HG03575 (cell line): ENCODE data around the gene PARD3B.

Experiments used
- ATAC-seq: cut with Tn5 transposase; IDR thresholded peaks from one replicate; pipeline ENCODE4 v1.9.1; 2021; ENCODE audit not compliant: unreplicated experiment, insufficient number of reproducible peaks, low FRiP score; ENCODE audit errors: extremely low read depth

Gene PARD3B

DNA sequence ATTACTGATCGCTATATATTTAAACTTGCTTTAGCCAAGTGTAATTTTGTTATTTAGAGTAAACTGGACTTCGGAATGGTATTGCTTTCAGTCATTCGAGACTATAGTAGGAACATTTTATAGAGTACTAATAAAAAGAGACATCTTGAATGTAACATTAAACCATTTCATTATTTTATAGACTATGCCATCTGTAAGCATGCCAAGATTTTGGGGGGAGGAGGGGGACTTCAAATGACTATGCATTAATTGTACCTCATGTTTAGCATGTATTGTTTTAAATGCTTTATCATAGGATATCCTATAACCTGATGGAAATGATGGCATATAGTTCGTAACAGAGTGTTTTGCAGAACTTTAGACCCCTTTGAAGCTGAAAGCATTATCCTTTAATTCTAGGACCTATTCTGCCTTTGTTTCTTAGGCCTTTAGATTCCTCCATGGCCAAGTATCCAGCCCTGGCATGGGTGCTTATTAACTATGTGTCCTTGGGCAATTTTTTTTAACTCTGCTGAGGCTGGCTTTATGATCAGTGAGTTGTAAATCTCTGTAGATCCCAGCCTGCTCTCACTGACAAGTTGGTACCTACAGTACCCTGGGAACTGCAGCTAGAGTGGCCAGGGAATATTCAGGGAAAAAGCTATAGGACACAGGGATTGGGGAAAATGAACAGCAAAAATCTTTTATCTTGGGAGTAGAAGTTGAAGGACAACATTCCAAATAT is 93.4 kb downstream of the PARD3B start:
- ATAC-seq: no peak

DNA sequence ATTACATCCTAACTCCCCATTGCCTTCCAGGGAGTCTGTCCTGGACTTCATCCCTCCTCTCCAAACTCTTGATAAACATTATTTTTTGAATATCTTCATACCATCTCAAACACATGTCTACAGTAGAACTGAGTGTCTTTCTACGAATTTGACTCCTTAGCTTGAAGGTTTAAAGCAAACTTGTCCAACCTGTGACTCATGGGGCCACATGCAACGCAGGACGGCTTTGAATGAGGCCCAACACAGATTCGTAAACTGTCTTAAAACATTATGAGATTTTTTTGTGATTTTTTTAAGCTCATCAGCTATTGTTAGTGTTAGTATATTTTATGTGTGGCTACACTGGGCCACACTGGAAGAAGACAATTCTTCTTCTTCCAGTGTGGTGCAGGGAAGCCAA is 98.1 kb downstream of the PARD3B start:
- no peak for ATAC-seq

DNA sequence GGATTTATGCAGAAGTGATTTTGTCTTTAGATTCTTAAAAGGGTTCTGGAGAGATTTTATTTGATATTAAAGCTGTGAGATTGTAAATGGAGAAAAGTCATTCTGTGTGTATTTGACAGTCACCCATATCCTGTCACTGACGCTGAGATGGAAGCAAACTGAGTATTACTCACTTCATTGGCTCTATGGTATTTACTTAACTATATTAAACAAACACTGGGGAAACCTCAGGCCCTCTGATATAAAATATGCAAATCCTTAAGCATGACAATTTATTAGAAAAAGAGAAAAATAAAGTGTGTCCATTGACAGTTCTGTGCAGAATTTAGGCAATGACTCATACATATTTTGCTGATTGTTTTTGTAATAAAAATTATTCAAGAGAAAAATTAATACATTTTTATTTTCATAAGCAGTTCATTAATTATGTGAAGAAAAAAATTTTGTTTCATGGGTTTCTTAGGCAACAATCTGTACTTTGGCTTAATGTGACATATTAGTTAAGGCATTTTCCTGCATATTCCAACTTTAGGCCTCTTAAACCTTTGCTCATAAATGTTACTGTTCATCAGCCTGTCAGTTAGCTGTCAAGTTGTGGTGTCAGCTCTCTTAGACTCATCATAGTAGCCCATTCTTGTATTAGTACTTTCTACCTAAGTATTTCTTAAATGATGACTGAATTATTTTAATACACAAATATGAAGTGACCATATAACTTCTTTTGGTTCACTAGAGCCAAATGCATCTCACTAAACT is 99.9 kb downstream of the PARD3B start:
- no peak for ATAC-seq

DNA sequence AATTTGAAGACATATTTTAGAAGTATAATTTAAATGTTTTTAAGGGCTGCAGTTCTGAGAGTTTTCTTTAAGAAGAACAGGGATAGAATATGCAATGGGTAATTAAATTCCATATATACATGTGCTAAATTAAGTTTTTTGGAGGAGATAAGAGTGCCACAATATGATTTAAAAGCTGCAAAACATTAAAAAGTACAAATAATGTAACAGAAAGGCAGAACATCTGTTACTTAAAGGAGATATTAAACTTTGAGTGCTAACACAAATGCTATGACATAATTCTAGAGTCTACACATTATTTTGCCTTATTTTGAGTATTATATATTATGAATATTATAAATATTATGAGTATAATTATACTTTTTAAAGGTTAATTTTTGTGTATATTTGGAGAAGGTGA is 102.4 kb downstream of the PARD3B start:
- ATAC-seq: no peak

DNA sequence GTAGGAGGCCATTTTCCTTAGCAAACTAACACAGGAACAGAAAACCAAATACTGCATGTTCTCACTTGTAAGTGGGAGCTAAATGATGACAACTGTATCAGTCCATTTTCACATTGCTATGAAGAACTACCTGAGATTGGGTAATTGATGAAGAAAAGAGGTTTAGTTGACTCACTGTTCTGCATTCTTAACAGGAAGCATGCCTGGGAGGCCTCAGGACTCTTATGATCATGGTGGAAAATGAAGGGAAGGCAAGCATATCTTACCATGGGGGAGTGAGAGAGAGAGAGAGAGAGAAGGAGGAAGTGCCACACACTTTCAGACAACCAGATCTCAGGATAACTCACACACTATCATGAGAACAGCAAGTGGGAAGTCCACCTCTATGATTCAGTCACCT is 105.3 kb downstream of the PARD3B start:
- no peak for ATAC-seq

DNA sequence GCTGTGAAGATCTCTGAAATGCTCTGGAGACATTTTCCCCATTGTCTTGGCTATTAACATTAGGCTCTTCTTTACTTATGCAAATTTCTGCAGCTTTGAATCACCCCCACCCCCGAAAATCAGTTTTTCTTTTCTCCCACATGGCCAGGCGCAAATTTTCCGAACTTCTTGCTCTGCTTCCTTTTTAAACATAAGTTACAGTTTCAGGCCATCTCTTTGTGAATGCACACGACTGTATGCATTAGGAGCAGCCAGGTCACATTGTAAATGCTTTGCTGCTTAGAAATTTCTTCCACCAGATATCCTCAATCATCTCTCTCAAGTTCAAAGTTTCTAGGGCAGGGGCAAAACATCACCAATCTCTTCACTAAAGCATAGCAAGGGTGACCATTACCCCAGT is 106.8 kb downstream of the PARD3B start:
- no peak for ATAC-seq

DNA sequence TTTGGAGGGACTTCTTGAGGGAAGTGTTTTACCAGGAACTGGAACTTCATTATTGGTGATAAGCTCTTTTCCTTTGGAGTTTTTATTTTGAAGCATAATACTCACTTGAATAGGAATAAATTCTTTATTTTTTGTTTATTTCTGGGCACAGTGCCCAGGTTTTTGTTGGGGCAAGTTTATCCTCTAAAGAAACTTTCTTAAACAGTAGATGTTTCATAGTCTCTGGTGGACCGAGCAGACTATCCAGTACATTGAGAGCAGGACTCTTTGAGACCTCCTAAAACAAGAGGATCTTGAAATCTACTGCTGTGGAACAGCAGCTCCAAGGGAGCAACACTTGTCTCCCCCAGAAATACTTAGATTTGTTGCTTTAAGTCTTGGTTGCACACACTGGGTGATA is 109.4 kb downstream of the PARD3B start:
- no peak for ATAC-seq

DNA sequence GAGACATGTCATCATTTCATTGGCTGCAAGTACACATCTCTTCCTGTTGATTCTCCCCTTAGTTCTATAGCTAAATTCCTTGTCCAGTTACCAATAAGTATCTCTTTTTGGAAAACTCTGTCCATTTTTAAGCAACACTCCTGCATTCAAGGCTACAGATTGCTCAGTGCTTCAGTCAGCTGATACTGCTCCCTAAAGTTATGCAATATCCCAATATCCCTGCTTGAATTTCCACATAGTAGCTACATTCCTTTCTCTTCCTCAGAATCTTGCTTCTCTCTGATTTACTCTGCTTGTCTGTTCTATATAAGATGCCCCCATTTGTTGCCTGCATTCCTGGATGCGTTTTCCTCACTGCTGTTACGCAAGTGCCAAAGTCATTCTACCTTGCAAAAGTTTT is 109.8 kb downstream of the PARD3B start:
- no peak for ATAC-seq

DNA sequence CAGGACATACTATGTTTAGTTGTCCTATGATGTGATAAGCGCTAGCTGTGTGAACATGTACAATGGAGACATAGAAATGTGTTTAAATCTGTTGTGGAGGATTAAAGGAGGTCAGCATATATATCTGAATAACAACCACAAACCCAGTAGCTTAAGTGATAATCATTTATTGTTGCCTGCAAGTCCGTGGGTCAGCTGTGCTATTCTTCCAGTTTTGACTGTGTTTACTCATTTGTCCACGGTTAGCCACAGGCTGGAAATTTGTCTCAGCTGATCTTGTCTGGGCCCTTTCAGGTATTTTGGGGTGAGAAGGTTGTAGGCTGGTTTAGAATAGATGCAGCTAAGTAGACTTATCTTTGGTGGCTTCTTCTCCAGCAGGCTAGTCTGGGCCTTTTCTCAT is 110.4 kb downstream of the PARD3B start:
- ATAC-seq: no peak

DNA sequence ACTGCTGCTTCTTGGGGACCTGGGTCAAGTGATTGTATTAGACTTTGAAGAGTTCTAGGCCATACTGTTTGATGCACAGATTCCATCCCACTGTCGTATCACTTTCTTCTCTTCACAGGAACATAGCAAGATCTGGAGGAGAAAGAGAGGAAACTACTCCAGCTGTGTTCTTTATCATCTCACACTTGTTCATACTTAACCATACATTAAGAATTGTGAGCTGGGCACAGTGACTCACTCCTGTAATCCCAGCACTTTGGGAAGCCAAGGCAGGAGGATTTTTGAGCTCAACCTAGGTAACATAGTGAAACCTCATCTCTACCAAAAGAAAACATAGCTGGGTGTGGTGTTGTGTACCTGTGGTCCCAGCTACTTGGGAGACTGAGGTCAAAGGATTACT is 111.7 kb downstream of the PARD3B start:
- no peak for ATAC-seq

DNA sequence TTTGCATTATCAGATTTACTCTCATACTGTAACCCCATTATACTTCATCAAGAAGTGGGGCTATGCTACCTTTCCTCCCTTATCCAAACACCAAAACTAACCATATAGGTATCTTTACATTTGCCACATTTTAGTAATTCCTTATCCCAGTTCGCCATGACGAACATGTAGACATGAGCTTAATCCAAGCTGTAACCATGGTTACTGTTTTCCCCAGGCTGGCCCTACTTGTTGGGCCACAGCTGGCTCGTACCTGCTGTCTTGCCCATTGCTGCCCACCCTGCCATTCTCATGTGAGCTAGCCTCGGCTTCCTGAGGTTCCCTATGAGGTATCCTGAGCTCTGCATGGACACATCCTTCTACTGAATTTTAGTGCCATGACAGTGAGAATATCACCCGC is 117.7 kb downstream of the PARD3B start:
- ATAC-seq: no peak

DNA sequence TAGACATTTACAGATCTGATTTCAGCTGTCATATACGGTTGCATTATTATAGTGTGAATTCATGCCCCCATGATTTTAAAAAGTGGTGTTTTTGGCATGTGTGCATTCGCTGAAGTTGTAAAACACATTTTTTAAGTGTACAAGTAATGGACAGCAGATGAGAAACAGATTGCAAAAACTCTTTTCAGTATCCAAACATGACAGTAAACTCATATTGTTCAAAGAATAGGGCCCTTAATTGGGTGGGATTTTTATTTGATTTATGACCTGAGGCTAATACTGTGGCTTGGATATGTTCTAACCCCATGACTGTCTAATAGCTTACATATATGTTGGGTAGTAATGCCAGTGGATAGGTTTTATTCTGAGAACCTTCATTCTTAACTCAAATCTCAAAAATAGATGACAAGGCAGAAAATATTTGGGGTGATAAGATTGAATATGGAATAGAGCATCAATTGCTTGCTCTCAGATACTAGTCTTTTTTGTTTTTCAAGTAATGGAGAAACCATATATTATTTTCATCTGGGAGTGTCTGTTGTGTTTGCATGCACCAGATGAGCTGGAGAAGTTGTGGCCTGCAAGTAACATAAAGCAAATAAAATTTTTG is 118.6 kb downstream of the PARD3B start:
- ATAC-seq: no peak

DNA sequence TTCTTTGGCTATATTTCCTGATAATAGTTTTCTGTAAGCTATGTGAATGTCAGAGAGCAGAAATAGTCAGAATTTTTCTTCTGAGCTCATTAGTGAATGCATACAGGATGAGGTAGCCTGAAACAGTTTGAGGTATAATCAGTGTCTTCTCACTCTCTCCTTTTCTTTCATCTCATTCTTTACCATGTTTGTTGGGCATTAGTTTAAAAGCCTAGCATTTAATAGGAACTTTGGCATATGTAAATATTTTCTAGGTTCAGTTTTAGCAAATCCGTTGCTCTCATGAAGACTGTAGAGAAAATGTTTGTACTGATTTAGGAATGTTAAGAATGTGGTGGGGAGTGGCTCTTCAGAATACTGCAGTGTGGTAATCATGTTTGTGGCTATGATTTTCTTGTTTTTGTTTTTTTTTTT is 119.4 kb downstream of the PARD3B start:
- no peak for ATAC-seq

DNA sequence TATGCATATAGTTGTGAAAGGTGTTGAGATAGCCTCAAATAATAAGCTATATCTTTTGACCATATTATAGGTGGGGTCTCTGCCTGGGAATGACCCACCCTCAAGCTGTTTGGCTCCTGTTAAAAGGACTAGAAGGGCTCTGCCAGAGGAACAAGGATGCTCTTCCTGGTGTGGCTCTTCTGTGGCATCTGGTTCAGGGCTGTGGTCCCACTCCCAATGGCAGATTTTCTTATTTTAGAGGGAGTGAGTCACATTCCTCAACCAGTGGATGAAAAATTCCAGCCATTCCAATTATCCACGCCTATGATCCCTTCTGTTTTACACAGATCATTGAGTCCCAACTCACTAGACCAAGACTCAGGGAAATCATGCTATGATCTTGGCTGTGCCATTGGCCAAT is 119.9 kb downstream of the PARD3B start:
- no peak for ATAC-seq

DNA sequence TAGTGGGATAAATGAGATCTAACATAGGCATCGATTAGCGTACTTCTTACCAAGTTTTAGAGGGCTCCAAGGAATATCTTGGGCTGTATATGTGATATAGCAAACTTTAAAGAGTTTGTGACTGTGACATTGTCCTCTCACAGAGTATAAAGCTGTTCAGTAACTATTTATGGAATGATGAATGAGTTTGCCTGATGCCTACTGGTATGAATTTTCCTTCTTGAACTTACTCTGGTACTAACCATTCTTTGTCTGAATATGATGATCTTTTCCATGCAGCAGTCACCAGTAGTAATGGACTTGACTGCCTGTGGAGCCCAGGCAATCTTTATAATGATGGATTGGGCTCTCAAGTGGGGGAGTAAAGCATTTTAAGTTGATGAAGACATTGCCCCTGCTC is 120.5 kb downstream of the PARD3B start:
- ATAC-seq: no peak

DNA sequence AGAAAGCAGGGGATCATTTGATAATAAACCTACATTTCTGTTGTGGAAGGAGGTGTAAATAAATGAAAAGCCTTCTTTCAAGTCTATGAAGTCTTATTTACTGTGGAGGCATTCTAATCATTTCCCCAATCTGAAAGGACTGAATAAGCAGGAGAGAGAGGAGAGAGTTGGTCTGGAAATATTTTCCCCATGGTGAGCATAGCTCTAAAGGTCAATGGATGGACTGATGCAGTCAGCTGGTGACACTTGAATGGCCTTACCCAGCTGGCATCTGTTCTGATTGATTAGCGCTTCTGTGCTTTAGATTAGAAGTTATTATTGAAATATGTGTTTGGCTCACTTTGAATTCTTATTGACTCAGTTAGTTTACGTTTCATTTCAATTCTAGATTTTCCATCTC is 122.7 kb downstream of the PARD3B start:
- no peak for ATAC-seq

DNA sequence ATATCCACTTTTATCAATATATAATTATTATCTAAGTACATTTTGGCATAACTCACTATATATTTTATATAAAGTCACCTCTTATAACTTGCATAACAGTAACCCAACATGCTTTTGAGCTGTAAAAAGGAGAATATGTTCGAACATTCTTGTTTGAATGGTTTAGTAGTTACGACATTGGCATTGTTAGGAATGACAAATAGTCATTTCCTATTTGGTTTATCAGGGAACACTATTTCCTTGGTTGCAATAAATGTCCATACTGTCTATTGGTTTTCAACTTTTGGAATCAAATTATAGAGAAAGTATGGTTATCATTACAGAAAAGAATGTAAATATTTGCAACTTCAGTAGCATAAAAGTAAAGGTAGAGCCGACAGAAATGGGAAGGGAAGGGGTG is 124.1 kb downstream of the PARD3B start:
- no peak for ATAC-seq

DNA sequence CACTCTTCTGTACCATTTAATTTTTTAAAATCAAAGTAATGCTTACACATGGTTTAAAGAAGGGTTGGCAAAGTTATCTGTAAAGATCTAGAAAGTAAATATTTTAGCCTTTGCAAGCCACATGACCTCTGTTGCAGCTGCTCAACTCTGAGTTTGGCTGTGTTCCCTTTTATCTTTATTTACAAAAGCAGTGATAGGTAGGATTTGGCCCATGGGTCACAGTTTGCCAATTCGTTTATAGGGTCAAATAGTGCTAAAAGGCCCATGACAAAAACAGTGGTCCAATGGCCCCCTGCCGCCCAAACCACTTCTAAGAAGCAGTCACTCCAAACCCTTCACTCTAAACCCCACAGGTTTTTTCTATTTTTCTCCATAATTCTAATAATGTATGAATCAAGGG is 124.8 kb downstream of the PARD3B start:
- ATAC-seq: no peak

DNA sequence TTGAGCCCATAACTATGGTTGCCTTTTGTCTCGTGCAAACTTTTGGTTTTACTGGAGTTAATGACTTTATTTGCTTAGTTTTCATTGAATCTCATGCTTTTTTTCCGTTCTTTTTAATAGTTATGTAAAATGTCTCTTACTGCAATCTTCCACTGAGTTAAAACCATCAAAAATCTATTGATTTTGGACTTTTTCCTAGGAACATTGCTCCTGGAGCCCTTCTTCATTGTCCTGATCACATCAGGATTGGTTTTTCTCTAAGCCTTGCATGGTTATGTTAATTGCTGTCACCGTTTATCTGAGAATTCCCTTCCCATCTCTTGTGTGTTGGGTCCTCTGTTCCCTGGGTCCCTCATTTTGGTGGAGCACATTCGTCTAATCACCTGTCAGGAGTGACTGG is 125.5 kb downstream of the PARD3B start:
- no peak for ATAC-seq

DNA sequence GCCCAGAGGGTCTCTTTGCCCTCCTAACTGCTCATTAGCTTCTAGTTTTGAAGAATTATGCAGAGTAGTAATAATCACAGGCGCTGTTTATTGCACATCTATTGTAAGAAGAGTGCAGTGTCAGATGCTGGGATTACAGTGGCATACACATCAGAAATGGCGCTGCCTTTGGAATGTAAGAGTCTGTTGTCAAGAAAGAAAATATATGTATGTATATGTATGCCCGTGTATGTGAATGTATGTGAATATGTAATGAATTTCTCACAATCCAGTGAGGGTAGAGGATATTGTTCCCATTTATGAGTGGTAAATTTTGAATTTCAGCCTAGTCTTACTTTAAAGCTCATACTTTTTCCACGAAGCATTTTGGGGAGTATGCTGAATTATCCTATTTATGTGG is 127.5 kb downstream of the PARD3B start:
- no peak for ATAC-seq
